ENCODE data around the gene CBX5. TPM values are rescaled to one million over a fixed set of nuclear protein-coding genes. Genes with fewer than 3 reads are reported as not detected.

CBX5 gene
- total and polyA plus RNA-seq, 2 of the 8 experiments (the other 6 are each of a cell fraction or from before 2014, with no cell fraction given) = 62.4 to 231 TPM

DNA sequence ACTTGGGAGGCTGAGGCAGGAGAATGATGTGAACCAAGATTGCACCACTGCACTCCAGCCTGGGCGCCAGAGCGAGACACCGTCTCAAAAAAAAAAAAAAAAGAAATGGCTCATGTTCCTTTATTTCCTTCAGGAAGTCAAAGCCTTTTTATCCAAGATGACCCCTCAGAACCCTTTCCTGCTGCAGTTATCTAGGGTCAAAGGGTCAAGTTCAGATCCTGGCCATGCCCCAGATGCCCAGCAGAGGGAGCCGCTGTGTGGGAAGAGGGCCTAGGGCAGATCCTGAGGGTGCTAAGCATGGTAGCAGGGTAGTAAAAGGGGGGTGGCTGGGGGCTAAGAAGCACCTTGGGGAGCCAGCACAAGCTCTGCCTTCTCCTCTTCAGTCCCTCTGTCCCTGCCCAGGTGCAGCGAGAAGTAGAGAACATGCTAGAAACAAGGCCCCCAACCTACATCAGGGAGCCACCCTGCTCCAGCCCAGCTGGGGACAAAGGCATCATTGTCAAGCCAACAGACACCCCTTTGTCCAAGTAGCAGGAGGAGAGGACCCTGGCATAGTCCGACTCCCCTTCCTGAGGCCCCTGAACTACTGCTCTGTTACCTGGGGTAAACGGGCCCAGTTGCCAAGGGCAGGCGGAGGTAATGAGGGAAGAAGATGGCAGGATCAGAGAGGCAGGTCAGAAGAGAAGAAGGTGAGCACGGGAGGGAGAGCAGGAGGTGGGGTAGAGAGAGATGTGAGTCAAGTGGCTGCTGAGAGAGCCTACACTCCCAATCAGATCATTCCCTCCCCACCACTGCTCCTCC lies 14.4 kb upstream of the CBX5 start:
- no peak overlapping the region for H2AFZ ChIP-seq (ENCODE audit: low read length)
- H3K4me3 ChIP-seq (ENCODE audit: extremely low read depth in 1 of 4, insufficient read depth in 2 of 4, low read depth in 3 of 4, low read length in 4 of 4) = no peak overlapping the region
- H3K4me2 ChIP-seq (ENCODE audit: insufficient read depth in 1 of 2, low read depth in 2 of 2, low read length in 2 of 2) = no peak overlapping the region
- peaks cover 0 to 2% of the 10 kb centered on the region in 2 experiments for H4K20me1 ChIP-seq (replicated peaks in 1 of 2; ENCODE audit: control insufficient read depth in 1 of 2, insufficient read depth in 2 of 2, low read length in 2 of 2)
- H2BK5ac ChIP-seq (ENCODE audit: low read depth, low read length) = no peak overlapping the region
- no peak overlapping the region for H4K91ac ChIP-seq (replicated peaks; ENCODE audit: insufficient read length, low read length)
- WGBS, 2 experiments (ENCODE audit: extremely low coverage in 1 of 2, insufficient coverage in 1 of 2, insufficient read length in 1 of 2, insufficient replicate concordance in 2 of 2, low coverage in 1 of 2, low lambda C conversion rate in 2 of 2, missing lambda C conversion rate in 1 of 2) = 71% methylated on average over 7 of the region's 9 CpGs; no CpG with 5 or more reads in 1 of the 2 experiments
- ChIA-PET CTCF (ENCODE audit: partially characterized antibody) (interaction anchor here (0.6 to 14.9 kb wide), 30 partner anchors 8 to 610 kb away, joined by 3 to 618 read pairs (median 6); partner anchors contain the start of genes CBX5, COPZ1, HNRNPA1 and HOXC6), POLR2A (ENCODE audit: partially characterized antibody) (interaction anchor here (0.6 to 15.0 kb wide), 11 partner anchors 9 to 86 kb away, joined by 3 to 1006 read pairs (median 4); partner anchors contain the start of genes CBX5 and HNRNPA1)
- H4K5ac ChIP-seq (ENCODE audit: insufficient read length, low read depth, low read length) = no peak overlapping the region
- peaks cover 0 to 4% (median 0%) of the 10 kb centered on the region in 4 experiments; a peak in 1 of 7 replicates for H3K27me3 ChIP-seq (replicated peaks in 1 of 4; ENCODE audit: control insufficient read depth in 3 of 4, extremely low read depth in 1 of 4, insufficient read depth in 3 of 4, low read length in 3 of 4)
- no peak overlapping the region for H3K23ac ChIP-seq (ENCODE audit: insufficient read length)
- peak in 1 of 2 experiments; percentile 94 for DNase-seq (ENCODE audit: low read depth in 1 of 2, low spot score in 2 of 2)
- no peak overlapping the region for H2BK15ac ChIP-seq (ENCODE audit: low read length)
- H3K36me3 ChIP-seq (ENCODE audit: control insufficient read depth in 2 of 4, insufficient read depth in 4 of 4, low read length in 3 of 4) = peaks cover 0 to 6% (median 0%) of the 10 kb centered on the region in 4 experiments; a peak in 2 of 8 replicates
- peaks cover 0 to 2% (median 0%) of the 10 kb centered on the region in 4 experiments; a peak in 1 of 7 replicates for H3K4me1 ChIP-seq (replicated peaks in 1 of 4; ENCODE audit: control insufficient read depth in 3 of 4, insufficient read depth in 4 of 4, low read length in 3 of 4)
- no peak overlapping the region for H3K56ac ChIP-seq (replicated peaks; ENCODE audit: insufficient read length, low read depth, low read length)
- 0 out of 2 replicates have a peak overlapping the region, but pooled peaks have one; percentile 23 for H4K8ac ChIP-seq (ENCODE audit: extremely low read depth, insufficient read depth, low read length)
- peak overlapping the region; percentile 79; the same call in 1 of the 2 replicates for H2AK5ac ChIP-seq (ENCODE audit: low read depth, low read length)
- no peak overlapping the region for H2BK12ac ChIP-seq (ENCODE audit: low read depth, low read length)
- no peaks in the 10 kb centered on the region for H3K9me3 ChIP-seq (ENCODE audit: insufficient read depth in 2 of 2, low read depth in 1 of 2, low read length in 1 of 2)
- H3K18ac ChIP-seq (ENCODE audit: extremely low read depth, low read length) = no peak overlapping the region
- no peak overlapping the region for H3K9ac ChIP-seq (replicated peaks in 1 of 4; ENCODE audit: extremely low read depth in 1 of 4, low read depth in 3 of 4, low read length in 3 of 4)
- H2BK20ac ChIP-seq (ENCODE audit: low read length) = no peak overlapping the region
- H3K14ac ChIP-seq (ENCODE audit: insufficient read length) = no peak overlapping the region
- H3K27ac ChIP-seq (ENCODE audit: low read depth, low read length) = no peak overlapping the region
- H3K23me2 ChIP-seq (ENCODE audit: low read depth, low read length) = no peaks in the 10 kb centered on the region
- H3K79me1 ChIP-seq (ENCODE audit: low read depth, low read length) = no peaks in the 10 kb centered on the region
- no peaks in the 10 kb centered on the region for H3K79me2 ChIP-seq (ENCODE audit: control insufficient read depth in 1 of 2, insufficient read depth in 2 of 2, low read length in 2 of 2)
- H2BK120ac ChIP-seq (replicated peaks; ENCODE audit: low read depth, low read length) = no peak overlapping the region
- no peak overlapping the region for H3K4ac ChIP-seq (replicated peaks; ENCODE audit: insufficient read length, low read depth, low read length)
- FAIRE-seq = no peak
- TF ChIP-seq CHD1 (IDR thresholded peaks at IDR 0.05; ENCODE audit: low read depth, low read length) (no peak), ZNF274 (IDR thresholded peaks at IDR 0.05; ENCODE audit: borderline replicate concordance, extremely low read depth, low read length) (no peak), RBBP5 (IDR thresholded peaks at IDR 0.05; ENCODE audit: borderline replicate concordance, low read depth, low read length) (no peak), SP2 (IDR thresholded peaks at IDR 0.05; ENCODE audit: low read length) (no peak), KDM1A (IDR thresholded peaks at IDR 0.05; ENCODE audit: borderline replicate concordance, low read length) (no peak)
- TF ChIP-seq, protein P1, sequence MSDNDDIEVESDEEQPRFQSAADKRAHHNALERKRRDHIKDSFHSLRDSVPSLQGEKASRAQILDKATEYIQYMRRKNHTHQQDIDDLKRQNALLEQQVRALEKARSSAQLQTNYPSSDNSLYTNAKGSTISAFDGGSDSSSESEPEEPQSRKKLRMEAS (IDR thresholded peaks at IDR 0.05) = no peak
